BE2C (cell line): Measurements from ENCODE around the gene TNNT1.
A peak's percentile ranks its signal among the peaks of the same experiment; 100 is the strongest.

Source experiments
- DNase-seq: peaks from one replicate; pipeline ENCODE4 v3.0.0-alpha.2; 2020
- H3K27me3 ChIP-seq: fragments of 250-450 bp; sonication (Bioruptor Pico); 2 replicates; pipeline ENCODE4 v1.5.1; 2020; ENCODE audit warnings: mild to moderate bottlenecking
- H3K36me3 ChIP-seq: fragments of 250-450 bp; sonication (Bioruptor Pico); 2 replicates; pipeline ENCODE4 v1.5.1; 2020; ENCODE audit warnings: mild to moderate bottlenecking
- H3K4me1 ChIP-seq: fragments of 250-450 bp; sonication (Bioruptor Pico); 2 replicates; pipeline ENCODE4 v1.5.1; 2020
- H3K4me3 ChIP-seq: 2 replicates; pipeline ENCODE4 v1.5.1; 2011; ENCODE audit warnings: low read depth, low read length
- H3K9me3 ChIP-seq: fragments of 250-450 bp; sonication (Bioruptor Pico); 2 replicates; pipeline ENCODE4 v1.5.1; 2020
- TF ChIP-seq, protein P1 (sequence below): IDR thresholded peaks from 2 replicates; pipeline ENCODE4 v1.5.1; 2012; ENCODE audit warnings: mild to moderate bottlenecking, low read depth, low read length

The TNNT1 gene

DNA sequence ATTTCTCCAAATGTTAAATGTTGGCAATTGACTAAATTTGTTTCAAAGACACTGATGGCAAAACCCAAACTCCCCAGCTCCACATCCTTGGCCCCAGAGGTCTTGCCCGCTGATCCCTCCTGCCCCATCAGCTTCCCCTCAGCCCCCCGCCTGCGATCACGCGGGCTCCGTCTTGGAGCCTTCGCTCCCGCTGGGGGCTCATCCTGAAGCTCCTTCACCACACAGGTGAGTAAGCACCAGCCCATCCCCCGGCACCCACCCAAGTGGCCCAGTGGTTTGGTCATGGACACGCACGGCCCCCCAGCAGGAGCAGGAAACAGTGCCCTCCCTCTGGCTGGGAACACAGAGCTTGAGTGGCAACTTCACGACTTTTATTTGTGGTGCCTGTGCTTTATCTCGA, 58.4 kb downstream of the TNNT1 start:
- peaks cover 8% of the 10 kb centered on the region for H3K36me3 ChIP-seq
- no peak overlapping the region for H3K4me3 ChIP-seq
- no peaks in the 10 kb centered on the region for H3K9me3 ChIP-seq
- peaks cover 16% of the 10 kb centered on the region for H3K27me3 ChIP-seq
- no peak for DNase-seq
- H3K4me1 ChIP-seq: no peaks in the 10 kb centered on the region
- TF ChIP-seq, protein P1, sequence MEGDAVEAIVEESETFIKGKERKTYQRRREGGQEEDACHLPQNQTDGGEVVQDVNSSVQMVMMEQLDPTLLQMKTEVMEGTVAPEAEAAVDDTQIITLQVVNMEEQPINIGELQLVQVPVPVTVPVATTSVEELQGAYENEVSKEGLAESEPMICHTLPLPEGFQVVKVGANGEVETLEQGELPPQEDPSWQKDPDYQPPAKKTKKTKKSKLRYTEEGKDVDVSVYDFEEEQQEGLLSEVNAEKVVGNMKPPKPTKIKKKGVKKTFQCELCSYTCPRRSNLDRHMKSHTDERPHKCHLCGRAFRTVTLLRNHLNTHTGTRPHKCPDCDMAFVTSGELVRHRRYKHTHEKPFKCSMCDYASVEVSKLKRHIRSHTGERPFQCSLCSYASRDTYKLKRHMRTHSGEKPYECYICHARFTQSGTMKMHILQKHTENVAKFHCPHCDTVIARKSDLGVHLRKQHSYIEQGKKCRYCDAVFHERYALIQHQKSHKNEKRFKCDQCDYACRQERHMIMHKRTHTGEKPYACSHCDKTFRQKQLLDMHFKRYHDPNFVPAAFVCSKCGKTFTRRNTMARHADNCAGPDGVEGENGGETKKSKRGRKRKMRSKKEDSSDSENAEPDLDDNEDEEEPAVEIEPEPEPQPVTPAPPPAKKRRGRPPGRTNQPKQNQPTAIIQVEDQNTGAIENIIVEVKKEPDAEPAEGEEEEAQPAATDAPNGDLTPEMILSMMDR: no peak

DNA sequence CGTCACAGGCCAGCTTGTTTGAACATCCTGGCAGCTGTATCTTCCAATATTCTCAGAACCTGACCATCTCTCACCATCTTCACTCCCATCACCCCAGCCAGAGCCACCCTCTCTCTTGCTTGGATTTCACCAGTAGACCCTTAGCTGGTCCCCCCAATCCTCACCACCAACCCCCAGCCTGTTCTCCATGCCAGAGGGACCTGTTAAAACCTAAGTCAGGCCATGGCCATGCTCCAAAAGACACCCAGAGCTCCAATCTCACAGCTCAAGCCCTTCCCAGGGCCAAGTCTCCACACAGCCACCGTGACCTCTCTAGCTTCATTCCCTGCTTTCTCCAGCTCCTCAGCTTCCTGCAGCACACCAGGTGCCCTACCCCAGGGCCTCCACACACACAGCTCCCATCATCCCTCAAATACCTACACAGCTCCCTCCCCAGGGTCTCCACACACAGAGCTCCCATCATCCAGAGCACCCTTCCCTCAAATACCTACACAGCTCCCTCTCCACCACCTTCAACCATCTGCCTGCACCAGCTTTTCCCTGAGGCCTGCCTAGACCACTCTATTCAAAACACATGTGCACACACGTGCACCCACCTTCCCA, 59.6 kb downstream of the TNNT1 start:
- Histone ChIP-seq H3K4me3 (no peak overlapping the region), H3K27me3 (peaks cover 27% of the 10 kb centered on the region), H3K4me1 (no peaks in the 10 kb centered on the region), H3K36me3 (peaks cover 5% of the 10 kb centered on the region), H3K9me3 (no peaks in the 10 kb centered on the region)
- no peak for DNase-seq
- TF ChIP-seq, protein P1: no peak

DNA sequence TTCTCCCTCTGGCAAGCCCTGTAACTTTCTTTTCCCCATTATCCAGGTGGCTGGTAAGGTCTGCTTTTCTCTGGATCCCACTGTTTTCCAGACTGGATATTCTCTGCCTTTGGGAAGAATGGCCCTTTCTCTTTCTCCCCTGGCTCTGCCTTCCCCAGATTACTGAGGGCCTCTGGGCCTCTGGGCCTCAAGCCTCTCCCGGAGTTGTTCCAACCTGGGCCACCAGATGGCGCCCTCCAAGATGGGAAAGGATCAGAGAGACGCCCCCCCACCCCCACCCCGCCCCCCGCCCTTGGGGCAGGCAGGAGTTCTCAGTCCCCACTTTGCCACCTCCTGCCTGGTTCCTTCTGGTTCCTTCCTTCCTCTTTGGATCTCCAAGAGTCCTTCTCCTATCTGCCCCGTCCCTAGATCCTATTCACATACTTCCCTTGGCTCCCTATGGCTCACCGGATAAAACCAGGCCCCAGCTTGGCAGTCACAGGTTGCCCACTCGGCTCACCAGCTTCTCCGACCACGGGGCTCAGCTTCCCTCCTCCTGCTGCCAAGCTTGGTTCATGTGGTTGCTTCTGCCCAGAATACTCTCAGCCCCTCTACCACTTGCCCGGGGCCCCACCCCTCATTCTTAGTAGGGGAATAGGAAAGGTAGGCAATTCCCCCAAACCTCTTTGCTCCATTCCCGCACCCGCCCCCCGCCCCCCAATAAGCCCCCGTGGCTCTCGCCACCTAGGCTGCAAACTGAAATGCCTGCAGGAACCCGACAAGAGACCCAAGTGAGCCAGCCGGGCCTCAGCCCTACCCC, 60.3 kb downstream of the TNNT1 start:
- H3K36me3 ChIP-seq: peaks cover 3% of the 10 kb centered on the region
- peak; percentile 88 for DNase-seq

DNA sequence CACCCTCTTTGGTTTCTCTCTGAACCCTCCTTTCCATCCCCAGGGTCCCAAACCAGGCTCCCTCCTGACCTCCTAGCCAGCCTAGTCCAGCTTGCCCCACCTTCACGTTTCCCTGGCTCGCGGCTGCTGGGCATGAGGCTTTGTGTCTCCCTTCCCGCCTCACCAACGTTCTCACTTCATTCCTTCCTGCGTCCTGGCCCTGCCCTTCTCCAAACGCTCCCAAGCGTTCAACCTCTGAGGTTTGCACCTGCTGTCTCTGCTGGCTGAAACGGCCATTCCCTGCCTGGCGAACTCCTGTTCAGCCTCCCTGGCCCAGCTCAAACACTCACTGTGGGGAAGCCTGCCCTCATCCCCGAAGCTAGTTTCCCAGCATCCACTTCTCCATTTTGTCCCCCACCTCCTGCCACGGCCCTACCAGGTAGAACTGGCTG, 61.0 kb downstream of the TNNT1 start:
- Histone ChIP-seq H3K4me3 (no peak overlapping the region), H3K4me1 (no peaks in the 10 kb centered on the region), H3K9me3 (no peaks in the 10 kb centered on the region), H3K27me3 (peaks cover 39% of the 10 kb centered on the region), H3K36me3 (peaks cover 3% of the 10 kb centered on the region)
- DNase-seq: no peak
- TF ChIP-seq, protein P1: no peak

More for the DNA sequence above, 60.3 kb downstream of the TNNT1 start:
- H3K4me3 ChIP-seq: no peak overlapping the region
- TF ChIP-seq, protein P1: peak; percentile 62
- peaks cover 34% of the 10 kb centered on the region for H3K27me3 ChIP-seq
- H3K4me1 ChIP-seq: no peaks in the 10 kb centered on the region
- H3K9me3 ChIP-seq: no peaks in the 10 kb centered on the region

DNA sequence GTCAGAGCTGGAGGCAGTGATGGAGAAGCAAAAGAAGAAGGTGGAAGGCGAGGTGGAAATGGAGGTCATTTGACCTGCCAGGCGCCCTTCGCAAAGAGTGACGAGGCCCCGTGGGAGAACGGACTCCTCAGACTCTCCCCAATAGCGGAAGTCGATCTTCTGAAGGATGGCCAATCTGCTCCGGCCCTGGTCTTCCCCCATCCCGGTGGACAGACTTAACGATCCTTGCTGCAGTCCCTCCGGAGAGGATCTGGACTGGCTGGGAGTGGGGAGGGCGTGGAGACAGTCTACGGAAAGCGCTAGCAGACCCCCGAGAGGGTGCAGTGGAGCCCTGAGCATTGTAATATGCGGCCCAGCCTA, 61.5 kb downstream of the TNNT1 start:
- no peaks in the 10 kb centered on the region for H3K4me1 ChIP-seq
- DNase-seq: no peak
- H3K27me3 ChIP-seq: peaks cover 42% of the 10 kb centered on the region
- TF ChIP-seq, protein P1: no peak
- H3K4me3 ChIP-seq: peak overlapping the region; percentile 53
- H3K36me3 ChIP-seq: peaks cover 3% of the 10 kb centered on the region
- no peaks in the 10 kb centered on the region for H3K9me3 ChIP-seq
